Measurements from ENCODE around the gene URB2. TPM values are rescaled to one million over a fixed set of nuclear protein-coding genes. Genes with fewer than 3 reads are reported as not detected.

Gene URB2
- total RNA-seq (2022) (25.2 and 25.7 TPM in 2 replicates), Bru-seq, nascent RNA (percentile 88 among the genes with signal in this experiment), BruChase-seq, experiment 1, labeled RNA remaining after a 6-hour chase (percentile 73 among the genes with signal in this experiment), BruChase-seq, experiment 2, labeled RNA remaining after a 2-hour chase (percentile 87 among the genes with signal in this experiment)
- long read RNA-seq, full-length matches to known transcripts, result 6 of 25 reads
- long read RNA-seq, partial matches to known transcripts, result 3 of 25 reads
- long read RNA-seq, other reads (novel, unspliced or antisense), result 16 of 25 reads

- peaks cover 45% of the 10 kb centered on the region for H3K36me3 Mint-ChIP-seq (ENCODE audit: insufficient read depth, unreplicated experiment)
- TF ChIP-seq CTCF (IDR thresholded peaks at IDR 0.05; ENCODE audit: unreplicated experiment), result no peak
- H3K4me1 Mint-ChIP-seq (ENCODE audit: low read depth, unreplicated experiment), result peaks cover 39% of the 10 kb centered on the region
- CTCF ChIA-PET, result interaction anchor here (0.6 to 1.2 kb wide), 2 partner anchors 67 to 144 kb away, joined by 3 read pairs; partner anchors contain the start of gene ABCB10
- H3K4me3 Mint-ChIP-seq (ENCODE audit: low read depth, unreplicated experiment), result peak within 1 kb of the TSS; percentile 82
- intact Hi-C loops (cut with micrococcal nuclease; ENCODE audit: unreplicated experiment), result loop anchor here (5.0 kb wide), 1 partner anchor 69 kb away; the partner anchor contains the start of gene ABCB10
- peak; percentile 94 for DNase-seq
- H3K9me3 Mint-ChIP-seq (ENCODE audit: low read depth, unreplicated experiment), result no peaks in the 10 kb centered on the region
- peak within 1 kb of the TSS; percentile 86 for H3K27ac Mint-ChIP-seq (ENCODE audit: unreplicated experiment)
- no peaks in the 10 kb centered on the region for H3K27me3 Mint-ChIP-seq (ENCODE audit: unreplicated experiment)
- no TSS peak for BruUV-seq (replicated peaks)
Measured at GRCh38 chr1:229625915-229626831, at the start of gene URB2, which contains the start of gene TAF5L. Gene URB2, plus strand, starts transcription at chr1:229626247. Its CDS starts 1,387 bp downstream, at chr1:229627634. Gene TAF5L, minus strand, starts transcription at chr1:229626122. Its CDS starts 11,640 bp downstream, at chr1:229614482.

GRCh38 chr1:229578168-229579058, 47.6 kb upstream of the URB2 start:
- no peaks in the 10 kb centered on the region for H3K27me3 Mint-ChIP-seq (ENCODE audit: unreplicated experiment)
- H3K9me3 Mint-ChIP-seq (ENCODE audit: low read depth, unreplicated experiment), result no peaks in the 10 kb centered on the region
- no peak for DNase-seq
- no peak overlapping the region for H3K27ac Mint-ChIP-seq (ENCODE audit: unreplicated experiment)
- CTCF ChIA-PET, result interaction anchor here (1.2 kb wide), 1 partner anchor 20 kb away, joined by 9 read pairs; the partner anchor contains the start of gene ABCB10
- H3K4me3 Mint-ChIP-seq (ENCODE audit: low read depth, unreplicated experiment), result no peak overlapping the region
- intact Hi-C loops (cut with micrococcal nuclease; ENCODE audit: unreplicated experiment), result no loop called here
- H3K36me3 Mint-ChIP-seq (ENCODE audit: insufficient read depth, unreplicated experiment), result no peaks in the 10 kb centered on the region
- TF ChIP-seq CTCF (IDR thresholded peaks at IDR 0.05; ENCODE audit: unreplicated experiment), result no peak
- H3K4me1 Mint-ChIP-seq (ENCODE audit: low read depth, unreplicated experiment), result peaks cover 12% of the 10 kb centered on the region
- no TSS peak for BruUV-seq (replicated peaks)

- BruUV-seq (replicated peaks), result no TSS peak
- no peaks in the 10 kb centered on the region for H3K9me3 Mint-ChIP-seq (ENCODE audit: low read depth, unreplicated experiment)
- DNase-seq, result no peak
- no peak overlapping the region for H3K4me3 Mint-ChIP-seq (ENCODE audit: low read depth, unreplicated experiment)
- no peak overlapping the region for H3K27ac Mint-ChIP-seq (ENCODE audit: unreplicated experiment)
- CTCF ChIA-PET, result interaction anchor here (1.2 kb wide), 1 partner anchor 20 kb away, joined by 9 read pairs; the partner anchor contains the start of gene ABCB10
- peaks cover 12% of the 10 kb centered on the region for H3K4me1 Mint-ChIP-seq (ENCODE audit: low read depth, unreplicated experiment)
- H3K36me3 Mint-ChIP-seq (ENCODE audit: insufficient read depth, unreplicated experiment), result no peaks in the 10 kb centered on the region
- H3K27me3 Mint-ChIP-seq (ENCODE audit: unreplicated experiment), result no peaks in the 10 kb centered on the region
- intact Hi-C loops (cut with micrococcal nuclease; ENCODE audit: unreplicated experiment), result no loop called here
- TF ChIP-seq CTCF (IDR thresholded peaks at IDR 0.05; ENCODE audit: unreplicated experiment), result no peak
Measured at GRCh38 chr1:229579059-229579673, 46.9 kb upstream of the URB2 start.
